Upper lobe of right lung (tissue), 1 donor: ENCODE measurements around the gene FABP1. TPM values are rescaled to one million over a fixed set of nuclear protein-coding genes. Genes with fewer than 3 reads are reported as not detected.

Source experiments
- ATAC-seq: fragments of 200-7000 bp; cut with Tn5 transposase; one replicate; pipeline ENCODE4 v1.9.1; 2020; ENCODE audit warnings: mild to moderate bottlenecking, moderate library complexity
- DNase-seq: peaks from one replicate; pipeline ENCODE4 v3.0.0-alpha.2; 2020
- H3K27ac ChIP-seq: fragments of 200-600 bp; one replicate; pipeline ENCODE4 v1.8.0; 2022
- H3K27me3 ChIP-seq: fragments of 200-600 bp; one replicate; pipeline ENCODE4 v1.8.0; 2022; ENCODE audit warnings: mild to moderate bottlenecking
- H3K36me3 ChIP-seq: fragments of 200-600 bp; one replicate; pipeline ENCODE4 v1.8.0; 2022
- H3K4me1 ChIP-seq: fragments of 200-600 bp; one replicate; pipeline ENCODE4 v1.8.0; 2022
- H3K4me3 ChIP-seq: fragments of 200-600 bp; one replicate; pipeline ENCODE4 v1.8.0; 2022; ENCODE audit warnings: mild to moderate bottlenecking
- H3K9me3 ChIP-seq: fragments of 200-600 bp; one replicate; pipeline ENCODE4 v1.8.0; 2022
- CTCF ChIP-seq: fragments of 200-600 bp; IDR thresholded peaks from one replicate; pipeline ENCODE4 v1.8.0; 2022; ENCODE audit warnings: antibody characterized with exemption
- intact Hi-C: fragments of 100-400 bp; cut with DNase I; formaldehyde crosslinking; loops from one replicate; pipeline ENCODE4 v1.11.0; 2022
- total RNA-seq: library from RNA; stranded (reverse); fragmentation: NEBNext Ultra II Directional; extraction: Animal tissue kit (Norgen Biotek cat#: 25700); gene quantifications from one replicate; pipeline ENCODE4 v1.2.1, GENCODE V29; 2021
- donor health status: DM: no; HTN: yes; CAD: no; lungs with severe emphysema.

FABP1 gene
- total RNA-seq, 1 donor from 2014 or later: not detected

- ATAC-seq: no peak
- Histone ChIP-seq H3K36me3 (no peaks in the 10 kb centered on the region), H3K9me3 (no peaks in the 10 kb centered on the region), H3K27me3 (no peaks in the 10 kb centered on the region), H3K4me1 (no peaks in the 10 kb centered on the region), H3K27ac (no peak overlapping the region), H3K4me3 (no peak overlapping the region)
- no peak for DNase-seq
- no peak for TF ChIP-seq CTCF
- intact Hi-C loops: no loop called here
These were observed 19.1 kb downstream of the FABP1 start for GRCh38 chr2:88108796-88109195.

- Histone ChIP-seq H3K4me3 (no peak overlapping the region), H3K27ac (no peak overlapping the region), H3K36me3 (no peaks in the 10 kb centered on the region), H3K9me3 (no peaks in the 10 kb centered on the region), H3K4me1 (no peaks in the 10 kb centered on the region), H3K27me3 (no peaks in the 10 kb centered on the region)
- TF ChIP-seq CTCF: no peak
- ATAC-seq (no peak), DNase-seq (no peak)
- intact Hi-C loops: no loop called here
These were observed 27.4 kb downstream of the FABP1 start for GRCh38 chr2:88100489-88100858.

GRCh38 chr2:88099798-88100488 lies 27.9 kb downstream of the FABP1 start:
- no peak for TF ChIP-seq CTCF
- Histone ChIP-seq H3K27ac (no peak overlapping the region), H3K4me3 (no peak overlapping the region), H3K4me1 (no peaks in the 10 kb centered on the region), H3K9me3 (no peaks in the 10 kb centered on the region), H3K27me3 (no peaks in the 10 kb centered on the region), H3K36me3 (no peaks in the 10 kb centered on the region)
- DNase-seq (no peak), ATAC-seq (peak; percentile 64)
- intact Hi-C loops: no loop called here

- Histone ChIP-seq H3K4me1 (no peaks in the 10 kb centered on the region), H3K36me3 (no peaks in the 10 kb centered on the region), H3K4me3 (no peak overlapping the region), H3K27me3 (no peaks in the 10 kb centered on the region), H3K27ac (no peak overlapping the region), H3K9me3 (no peaks in the 10 kb centered on the region)
- no peak for TF ChIP-seq CTCF
- no peak for ATAC-seq
- intact Hi-C loops: no loop called here
- DNase-seq: no peak
These were observed 29.3 kb downstream of the FABP1 start for GRCh38 chr2:88098558-88098900.

GRCh38 chr2:88097891-88098557 lies 29.8 kb downstream of the FABP1 start:
- no peak overlapping the region for H3K27ac ChIP-seq
- no peaks in the 10 kb centered on the region for H3K9me3 ChIP-seq
- H3K4me3 ChIP-seq: no peak overlapping the region
- no peak for TF ChIP-seq CTCF
- intact Hi-C loops: no loop called here
- ATAC-seq (no peak), DNase-seq (no peak)
- no peaks in the 10 kb centered on the region for H3K27me3 ChIP-seq
- no peaks in the 10 kb centered on the region for H3K4me1 ChIP-seq
- no peaks in the 10 kb centered on the region for H3K36me3 ChIP-seq
